Chondrocyte (in vitro differentiated cells): Measurements from ENCODE around the gene LRRC32. TPM values are rescaled to one million over a fixed set of nuclear protein-coding genes. Genes with fewer than 3 reads are reported as not detected.

Experiments used
- DNase-seq: peaks from one replicate; pipeline ENCODE4 v3.0.0; 2021; ENCODE audit warnings: mixed read lengths, low spot score
- H3K27ac Mint-ChIP-seq: one replicate; pipeline ENCODE4 v1.8.0; 2021; ENCODE audit warnings: mild to moderate bottlenecking, moderate library complexity, mixed read lengths; ENCODE audit not compliant: unreplicated experiment
- H3K27me3 Mint-ChIP-seq: 2 replicates; pipeline ENCODE4 v1.8.0; 2021; ENCODE audit warnings: low read depth, mixed read lengths
- H3K36me3 Mint-ChIP-seq: 2 replicates; pipeline ENCODE4 v1.8.0; 2021; ENCODE audit warnings: low read depth, mixed read lengths
- H3K4me1 Mint-ChIP-seq: 2 replicates; pipeline ENCODE4 v1.8.0; 2021; ENCODE audit warnings: low read depth, mild to moderate bottlenecking, mixed read lengths
- H3K4me3 Mint-ChIP-seq: one replicate; pipeline ENCODE4 v1.8.0; 2021; ENCODE audit warnings: mild to moderate bottlenecking, moderate library complexity, mixed read lengths; ENCODE audit not compliant: unreplicated experiment
- H3K9me3 Mint-ChIP-seq: 2 replicates; pipeline ENCODE4 v1.8.0; 2021; ENCODE audit warnings: low read depth, mixed read lengths
- CTCF ChIP-seq: fragments of 200-600 bp; sonication (generic); IDR thresholded peaks from 2 replicates; pipeline ENCODE4 v1.5.0; 2021; ENCODE audit warnings: antibody characterized with exemption, mild to moderate bottlenecking, moderate library complexity
- long read RNA-seq: library from polyadenylated mRNA; stranded (forward); transcript quantifications from one replicate; pipeline ENCODE4 v2.0.0, GENCODE V29; 2021
- total RNA-seq: library from RNA; stranded (reverse); gene quantifications from 3 replicates; pipeline ENCODE4 v1.2.1, GENCODE V29; 2021

LRRC32 gene
- 113 to 367 TPM (median 367 TPM) in 3 replicates for total RNA-seq
- long read RNA-seq, full-length matches to known transcripts: 252 of 374 reads
- long read RNA-seq, partial matches to known transcripts: 3 of 374 reads
- long read RNA-seq, other reads (novel, unspliced or antisense): 119 of 374 reads

- peak; percentile 91 for DNase-seq
- H3K4me3 Mint-ChIP-seq: peak within 1 kb of the TSS; percentile 96
- TF ChIP-seq CTCF: peak; percentile 34
- no peaks in the 10 kb centered on the region for H3K9me3 Mint-ChIP-seq
- H3K27ac Mint-ChIP-seq: peak within 1 kb of the TSS; percentile 96
- H3K27me3 Mint-ChIP-seq: no peaks in the 10 kb centered on the region
- peaks cover 53% of the 10 kb centered on the region for H3K4me1 Mint-ChIP-seq
- peaks cover 15% of the 10 kb centered on the region for H3K36me3 Mint-ChIP-seq
Observed at GRCh38 chr11:76670485-76671236, at the start of gene LRRC32. LRRC32 (minus strand) TSS chr11:76670747; CDS start chr11:76665954, 4,793 bp downstream.

DNA sequence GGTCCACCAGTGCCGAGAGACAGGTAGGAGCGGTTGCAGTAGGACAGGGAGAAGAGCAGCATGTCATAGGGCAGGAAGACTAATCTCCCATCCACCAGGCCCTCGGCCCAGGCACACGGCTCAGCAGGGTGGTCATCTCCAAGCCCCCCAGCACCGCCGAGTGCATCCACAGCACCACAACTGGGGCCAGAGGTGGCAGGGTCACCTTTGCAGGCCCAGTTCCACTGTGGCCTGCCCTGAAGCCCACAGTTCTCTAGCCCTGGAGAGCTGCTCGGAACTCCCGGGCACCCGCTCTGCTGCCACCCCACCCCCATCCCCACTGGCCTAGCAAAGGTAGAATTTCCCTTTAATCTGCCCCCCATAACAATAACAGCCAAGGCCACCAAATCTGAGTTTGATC, 49.1 kb upstream of the LRRC32 start:
- DNase-seq: no peak
- H3K27ac Mint-ChIP-seq: no peak overlapping the region

GRCh38 chr11:76719281-76719680, 48.7 kb upstream of the LRRC32 start:
- no peaks in the 10 kb centered on the region for H3K36me3 Mint-ChIP-seq
- no peak overlapping the region for H3K4me3 Mint-ChIP-seq
- H3K4me1 Mint-ChIP-seq: peaks cover 11% of the 10 kb centered on the region
- no peak for TF ChIP-seq CTCF
- H3K27me3 Mint-ChIP-seq: peaks cover 13% of the 10 kb centered on the region
- no peaks in the 10 kb centered on the region for H3K9me3 Mint-ChIP-seq
- no peak for DNase-seq
- H3K27ac Mint-ChIP-seq: no peak overlapping the region

More for the DNA sequence above, 49.1 kb upstream of the LRRC32 start:
- Mint-ChIP-seq H3K4me3 (no peak overlapping the region), H3K36me3 (no peaks in the 10 kb centered on the region), H3K27me3 (peaks cover 15% of the 10 kb centered on the region), H3K4me1 (peaks cover 11% of the 10 kb centered on the region), H3K9me3 (no peaks in the 10 kb centered on the region)
- TF ChIP-seq CTCF: no peak

DNA sequence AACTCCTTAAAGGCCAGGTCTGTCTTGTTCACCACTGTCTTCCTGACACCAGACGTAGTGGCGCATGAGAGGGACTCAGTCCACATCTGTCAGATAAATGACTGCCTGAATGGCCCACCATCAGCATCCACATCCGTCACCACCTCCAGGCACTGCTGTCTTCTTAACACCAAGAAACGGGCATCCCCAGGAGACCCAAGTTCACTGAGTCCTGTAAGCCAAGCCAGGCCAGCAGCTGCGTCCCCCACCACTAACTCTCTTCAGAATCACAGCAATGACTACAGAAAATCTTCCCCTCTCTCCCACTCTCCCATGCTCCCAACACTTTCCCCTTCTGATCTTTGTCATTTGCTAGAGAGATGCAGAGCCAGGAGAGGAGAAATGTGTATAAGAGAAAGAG, 47.3 kb upstream of the LRRC32 start:
- H3K27ac Mint-ChIP-seq: no peak overlapping the region
- peaks cover 11% of the 10 kb centered on the region for H3K4me1 Mint-ChIP-seq

DNA sequence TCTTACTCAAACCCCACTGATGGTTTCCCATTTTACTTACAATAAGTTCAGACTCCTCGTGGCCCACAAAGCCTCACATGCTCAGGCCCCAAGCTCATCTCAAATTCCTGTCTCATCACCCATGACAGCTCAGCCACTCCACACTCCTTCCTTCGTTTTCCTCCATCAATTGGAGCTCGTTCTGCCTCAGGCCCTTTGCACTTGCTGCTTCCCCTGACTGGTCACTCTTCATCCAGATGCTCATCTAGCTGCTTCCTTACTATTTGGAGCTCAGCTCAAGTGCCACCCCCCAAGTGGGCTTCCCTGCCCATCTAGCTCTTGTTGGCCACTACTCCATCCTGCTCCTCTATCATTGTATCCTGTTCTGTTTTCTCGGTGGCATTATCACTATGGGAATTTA, 46.8 kb upstream of the LRRC32 start:
- H3K4me3 Mint-ChIP-seq: no peak overlapping the region
- peaks cover 9% of the 10 kb centered on the region for H3K27me3 Mint-ChIP-seq
- no peaks in the 10 kb centered on the region for H3K9me3 Mint-ChIP-seq
- DNase-seq: no peak
- no peaks in the 10 kb centered on the region for H3K36me3 Mint-ChIP-seq
- TF ChIP-seq CTCF: no peak
- H3K27ac Mint-ChIP-seq: no peak overlapping the region
- H3K4me1 Mint-ChIP-seq: peaks cover 10% of the 10 kb centered on the region

More for the DNA sequence above, 47.3 kb upstream of the LRRC32 start:
- Mint-ChIP-seq H3K36me3 (no peaks in the 10 kb centered on the region), H3K27me3 (peaks cover 12% of the 10 kb centered on the region), H3K4me3 (no peak overlapping the region), H3K9me3 (no peaks in the 10 kb centered on the region)
- TF ChIP-seq CTCF: no peak
- DNase-seq: no peak
